HepG2 (cell line): ENCODE measurements around the gene MPC2. TPM values are rescaled to one million over a fixed set of nuclear protein-coding genes. Genes with fewer than 3 reads are reported as not detected.

Experiments used
- HHEX ChIP-seq: IDR thresholded peaks from 2 replicates; pipeline ENCODE4 v1.6.1; 2016; ENCODE audit warnings: control low read depth
- KDM1A ChIP-seq: IDR thresholded peaks from 2 replicates; pipeline ENCODE4 v1.6.1; 2016; ENCODE audit warnings: missing compliant biosample characterization
- MAF1 ChIP-seq: sonication (generic); formaldehyde crosslinking; IDR thresholded peaks from 2 replicates; pipeline ENCODE4 v1.5.0; 2020; ENCODE audit warnings: missing genetic modification reagents, borderline replicate concordance
- MLLT10 ChIP-seq: sonication (generic); formaldehyde crosslinking; IDR thresholded peaks from 2 replicates; pipeline ENCODE4 v1.4.0; 2020; ENCODE audit warnings: missing genetic modification reagents
- RORA ChIP-seq: sonication (generic); formaldehyde crosslinking; IDR thresholded peaks from 2 replicates; pipeline ENCODE4 v1.5.0; 2020; ENCODE audit warnings: mild to moderate bottlenecking, missing genetic modification reagents, moderate library complexity
- SMAD1 ChIP-seq: sonication (generic); formaldehyde crosslinking; IDR thresholded peaks from 2 replicates; pipeline ENCODE4 v1.4.0; 2020; ENCODE audit warnings: missing genetic modification reagents, low read depth, mild to moderate bottlenecking, borderline replicate concordance
- TCF12 ChIP-seq, 2 experiments: fragments of 450-650 bp in 1 of 2; sonication (generic) in 1 of 2; formaldehyde crosslinking in 1 of 2; IDR thresholded peaks; 2 replicates each; pipeline versions ENCODE4 v1.6.1 to v1.8.0; 2017 to 2022; ENCODE audit warnings: antibody characterized with exemption in 1 of 2, mild to moderate bottlenecking in 1 of 2, missing genetic modification reagents in 1 of 2, moderate library complexity in 1 of 2
- ZFP41 ChIP-seq: sonication (generic); formaldehyde crosslinking; IDR thresholded peaks from 2 replicates; pipeline ENCODE4 v1.4.0; 2020; ENCODE audit warnings: mild to moderate bottlenecking, missing genetic modification reagents, borderline replicate concordance
- ZFP62 ChIP-seq: sonication (generic); formaldehyde crosslinking; IDR thresholded peaks from 2 replicates; pipeline ENCODE4 v1.4.0; 2020; ENCODE audit warnings: missing genetic modification reagents
- ZNF138 ChIP-seq: sonication (generic); formaldehyde crosslinking; IDR thresholded peaks from 2 replicates; pipeline ENCODE4 v1.5.0; 2020; ENCODE audit warnings: mild to moderate bottlenecking, low read depth, missing genetic modification reagents
- ZNF451 ChIP-seq: sonication (generic); formaldehyde crosslinking; IDR thresholded peaks from 2 replicates; pipeline ENCODE4 v1.5.0; 2020; ENCODE audit warnings: mild to moderate bottlenecking, missing genetic modification reagents
- ZNF546 ChIP-seq: sonication (generic); formaldehyde crosslinking; conservative IDR thresholded peaks from 2 replicates; pipeline ENCODE4 v1.8.1; 2023; ENCODE audit warnings: mild to moderate bottlenecking, missing genetic modification reagents
- ZSCAN21 ChIP-seq: sonication (generic); formaldehyde crosslinking; IDR thresholded peaks from 2 replicates; pipeline ENCODE4 v1.8.0; 2022; ENCODE audit warnings: mild to moderate bottlenecking, missing genetic modification reagents, moderate library complexity, borderline replicate concordance
- polyA plus RNA-seq, 8 experiments: library from polyadenylated mRNA; depleted of rRNA in 3 of 8; stranded (reverse) in 7 of 8; unstranded in 1 of 8; fragments of >200 nt; fragmentation: Illumina TruSeq in 4 of 8; extraction: Trizol in 4 of 8; gene quantifications; 2 replicates each; pipeline versions ENCODE4 v1.2.1 to v1.2.3, GENCODE V29; 2011 to 2016; ENCODE audit warnings: low read depth in 4 of 8, missing spikeins in 1 of 8, mixed read lengths in 1 of 8; ENCODE audit not compliant: insufficient read depth in 1 of 8
- total RNA-seq, 5 experiments: library from RNA; depleted of rRNA; stranded (reverse); fragments of >200 nt; fragmentation: Illumina TruSeq; extraction: Trizol; gene quantifications; 2 replicates each; pipeline ENCODE4 v1.2.3, GENCODE V29; 2016; ENCODE audit warnings: low read depth in 1 of 5
- TF ChIP-seq, protein P1 (sequence below): sonication (generic); formaldehyde crosslinking; IDR thresholded peaks from 2 replicates; pipeline ENCODE4 v1.4.0; 2020; ENCODE audit warnings: missing genetic modification reagents
- TF ChIP-seq, protein P2 (sequence below): IDR thresholded peaks from 2 replicates; pipeline ENCODE4 v1.6.1; 2016
- TF ChIP-seq, protein P3 (sequence below): sonication (generic); formaldehyde crosslinking; IDR thresholded peaks from 2 replicates; pipeline ENCODE4 v1.4.0; 2020; ENCODE audit warnings: low read depth, mild to moderate bottlenecking, missing genetic modification reagents
- TF ChIP-seq, protein P4 (sequence below): sonication (generic); formaldehyde crosslinking; IDR thresholded peaks from 2 replicates; pipeline ENCODE4 v1.4.0; 2020; ENCODE audit warnings: missing genetic modification reagents
- TF ChIP-seq, protein P5 (sequence below): sonication (generic); formaldehyde crosslinking; IDR thresholded peaks from 2 replicates; pipeline ENCODE4 v1.4.0; 2020; ENCODE audit warnings: missing genetic modification reagents, borderline replicate concordance

Gene MPC2
- total and polyA plus RNA-seq, 2 of the 13 experiments (the other 11 are each of a cell fraction or from before 2014, with no cell fraction given), result 38.8 to 136 TPM

DNA sequence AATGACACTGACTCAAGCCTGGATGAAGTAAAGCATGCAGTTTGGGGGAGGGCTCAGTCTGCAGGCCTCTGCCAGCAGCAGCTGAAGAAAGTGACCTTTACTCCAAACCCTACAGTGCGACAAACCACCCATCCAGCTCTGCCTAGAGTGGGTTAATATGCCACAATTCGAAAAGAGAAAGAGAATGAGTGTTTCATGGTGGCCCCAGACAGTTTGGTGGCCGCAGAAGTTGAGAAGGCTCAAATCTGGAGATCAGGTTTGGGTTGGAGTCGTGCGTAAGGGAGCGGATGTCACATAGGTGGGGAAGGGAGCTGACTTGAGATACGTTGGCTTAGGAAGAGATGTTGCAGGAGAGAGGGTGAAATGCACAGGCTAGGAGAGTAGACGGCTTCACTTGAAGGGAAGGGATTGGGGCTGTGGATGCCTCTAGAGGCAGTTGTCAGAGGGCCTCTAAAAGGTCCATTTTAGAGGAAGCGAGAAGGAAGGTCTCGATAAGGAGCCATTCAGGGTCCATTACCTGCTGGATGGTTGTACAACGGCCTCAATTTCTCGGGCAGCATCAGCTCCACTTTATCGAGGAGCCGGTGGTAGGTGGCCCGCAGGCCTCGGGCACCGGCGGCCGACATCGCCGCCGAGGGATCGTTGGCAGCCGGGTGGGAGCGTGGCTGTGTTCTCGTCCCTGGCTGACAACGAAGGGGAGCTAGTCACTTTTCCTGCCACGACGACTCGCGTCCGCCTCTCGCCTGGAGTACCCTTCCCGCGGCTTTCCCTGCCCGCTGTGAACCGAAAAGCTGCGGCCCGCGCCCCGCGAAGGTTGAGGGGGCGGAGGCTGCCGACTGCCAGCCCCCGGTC is 1.4 kb downstream of the MPC2 start (continued):
- TF ChIP-seq ZNF138 (no peak), TCF12 (IDR thresholded peaks at IDR 0.05) (no peak), TCF12 (CRISPR knock-in tag; IDR thresholded peaks at IDR 0.05) (peak; percentile 49; the same call in 1 of the 2 replicates), SMAD1 (CRISPR knock-in tag) (no peak), HHEX (CRISPR knock-in tag) (no peak), ZFP41 (CRISPR knock-in tag) (no peak), ZSCAN21 (CRISPR knock-in tag) (no peak; the same call in 1 of the 2 replicates), RORA (CRISPR knock-in tag) (no peak), ZNF451 (CRISPR knock-in tag) (no peak), KDM1A (CRISPR knock-in tag) (no peak), ZFP62 (CRISPR knock-in tag) (no peak), MLLT10 (no peak), MAF1 (0 out of 2 replicates have a peak, but pooled peaks have one; percentile 29), ZNF546 (CRISPR knock-in tag) (no peak)
- TF ChIP-seq, protein P1, sequence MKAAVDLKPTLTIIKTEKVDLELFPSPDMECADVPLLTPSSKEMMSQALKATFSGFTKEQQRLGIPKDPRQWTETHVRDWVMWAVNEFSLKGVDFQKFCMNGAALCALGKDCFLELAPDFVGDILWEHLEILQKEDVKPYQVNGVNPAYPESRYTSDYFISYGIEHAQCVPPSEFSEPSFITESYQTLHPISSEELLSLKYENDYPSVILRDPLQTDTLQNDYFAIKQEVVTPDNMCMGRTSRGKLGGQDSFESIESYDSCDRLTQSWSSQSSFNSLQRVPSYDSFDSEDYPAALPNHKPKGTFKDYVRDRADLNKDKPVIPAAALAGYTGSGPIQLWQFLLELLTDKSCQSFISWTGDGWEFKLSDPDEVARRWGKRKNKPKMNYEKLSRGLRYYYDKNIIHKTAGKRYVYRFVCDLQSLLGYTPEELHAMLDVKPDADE, result peak; percentile 70; the same call in 1 of the 2 replicates
- TF ChIP-seq, protein P2, sequence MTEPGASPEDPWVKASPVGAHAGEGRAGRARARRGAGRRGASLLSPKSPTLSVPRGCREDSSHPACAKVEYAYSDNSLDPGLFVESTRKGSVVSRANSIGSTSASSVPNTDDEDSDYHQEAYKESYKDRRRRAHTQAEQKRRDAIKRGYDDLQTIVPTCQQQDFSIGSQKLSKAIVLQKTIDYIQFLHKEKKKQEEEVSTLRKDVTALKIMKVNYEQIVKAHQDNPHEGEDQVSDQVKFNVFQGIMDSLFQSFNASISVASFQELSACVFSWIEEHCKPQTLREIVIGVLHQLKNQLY (CRISPR knock-in tag), result 0 out of 2 replicates have a peak, but pooled peaks have one; percentile 23
- TF ChIP-seq, protein P3, sequence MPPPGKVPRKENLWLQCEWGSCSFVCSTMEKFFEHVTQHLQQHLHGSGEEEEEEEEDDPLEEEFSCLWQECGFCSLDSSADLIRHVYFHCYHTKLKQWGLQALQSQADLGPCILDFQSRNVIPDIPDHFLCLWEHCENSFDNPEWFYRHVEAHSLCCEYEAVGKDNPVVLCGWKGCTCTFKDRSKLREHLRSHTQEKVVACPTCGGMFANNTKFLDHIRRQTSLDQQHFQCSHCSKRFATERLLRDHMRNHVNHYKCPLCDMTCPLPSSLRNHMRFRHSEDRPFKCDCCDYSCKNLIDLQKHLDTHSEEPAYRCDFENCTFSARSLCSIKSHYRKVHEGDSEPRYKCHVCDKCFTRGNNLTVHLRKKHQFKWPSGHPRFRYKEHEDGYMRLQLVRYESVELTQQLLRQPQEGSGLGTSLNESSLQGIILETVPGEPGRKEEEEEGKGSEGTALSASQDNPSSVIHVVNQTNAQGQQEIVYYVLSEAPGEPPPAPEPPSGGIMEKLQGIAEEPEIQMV, result no peak
- TF ChIP-seq, protein P4, sequence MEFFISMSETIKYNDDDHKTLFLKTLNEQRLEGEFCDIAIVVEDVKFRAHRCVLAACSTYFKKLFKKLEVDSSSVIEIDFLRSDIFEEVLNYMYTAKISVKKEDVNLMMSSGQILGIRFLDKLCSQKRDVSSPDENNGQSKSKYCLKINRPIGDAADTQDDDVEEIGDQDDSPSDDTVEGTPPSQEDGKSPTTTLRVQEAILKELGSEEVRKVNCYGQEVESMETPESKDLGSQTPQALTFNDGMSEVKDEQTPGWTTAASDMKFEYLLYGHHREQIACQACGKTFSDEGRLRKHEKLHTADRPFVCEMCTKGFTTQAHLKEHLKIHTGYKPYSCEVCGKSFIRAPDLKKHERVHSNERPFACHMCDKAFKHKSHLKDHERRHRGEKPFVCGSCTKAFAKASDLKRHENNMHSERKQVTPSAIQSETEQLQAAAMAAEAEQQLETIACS (CRISPR knock-in tag), result no peak
- TF ChIP-seq, protein P5, sequence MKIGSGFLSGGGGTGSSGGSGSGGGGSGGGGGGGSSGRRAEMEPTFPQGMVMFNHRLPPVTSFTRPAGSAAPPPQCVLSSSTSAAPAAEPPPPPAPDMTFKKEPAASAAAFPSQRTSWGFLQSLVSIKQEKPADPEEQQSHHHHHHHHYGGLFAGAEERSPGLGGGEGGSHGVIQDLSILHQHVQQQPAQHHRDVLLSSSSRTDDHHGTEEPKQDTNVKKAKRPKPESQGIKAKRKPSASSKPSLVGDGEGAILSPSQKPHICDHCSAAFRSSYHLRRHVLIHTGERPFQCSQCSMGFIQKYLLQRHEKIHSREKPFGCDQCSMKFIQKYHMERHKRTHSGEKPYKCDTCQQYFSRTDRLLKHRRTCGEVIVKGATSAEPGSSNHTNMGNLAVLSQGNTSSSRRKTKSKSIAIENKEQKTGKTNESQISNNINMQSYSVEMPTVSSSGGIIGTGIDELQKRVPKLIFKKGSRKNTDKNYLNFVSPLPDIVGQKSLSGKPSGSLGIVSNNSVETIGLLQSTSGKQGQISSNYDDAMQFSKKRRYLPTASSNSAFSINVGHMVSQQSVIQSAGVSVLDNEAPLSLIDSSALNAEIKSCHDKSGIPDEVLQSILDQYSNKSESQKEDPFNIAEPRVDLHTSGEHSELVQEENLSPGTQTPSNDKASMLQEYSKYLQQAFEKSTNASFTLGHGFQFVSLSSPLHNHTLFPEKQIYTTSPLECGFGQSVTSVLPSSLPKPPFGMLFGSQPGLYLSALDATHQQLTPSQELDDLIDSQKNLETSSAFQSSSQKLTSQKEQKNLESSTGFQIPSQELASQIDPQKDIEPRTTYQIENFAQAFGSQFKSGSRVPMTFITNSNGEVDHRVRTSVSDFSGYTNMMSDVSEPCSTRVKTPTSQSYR, result peak; percentile 68; the same call in 1 of the 2 replicates
